HPDE6-E6E7 (cell line): Measurements from ENCODE around the gene FMO5.

Experiments used
- DNase-seq: peaks from one replicate; pipeline ENCODE4 v3.0.0; 2011; ENCODE audit warnings: missing footprints; ENCODE audit errors: extremely low spot score

Gene FMO5, protein sequence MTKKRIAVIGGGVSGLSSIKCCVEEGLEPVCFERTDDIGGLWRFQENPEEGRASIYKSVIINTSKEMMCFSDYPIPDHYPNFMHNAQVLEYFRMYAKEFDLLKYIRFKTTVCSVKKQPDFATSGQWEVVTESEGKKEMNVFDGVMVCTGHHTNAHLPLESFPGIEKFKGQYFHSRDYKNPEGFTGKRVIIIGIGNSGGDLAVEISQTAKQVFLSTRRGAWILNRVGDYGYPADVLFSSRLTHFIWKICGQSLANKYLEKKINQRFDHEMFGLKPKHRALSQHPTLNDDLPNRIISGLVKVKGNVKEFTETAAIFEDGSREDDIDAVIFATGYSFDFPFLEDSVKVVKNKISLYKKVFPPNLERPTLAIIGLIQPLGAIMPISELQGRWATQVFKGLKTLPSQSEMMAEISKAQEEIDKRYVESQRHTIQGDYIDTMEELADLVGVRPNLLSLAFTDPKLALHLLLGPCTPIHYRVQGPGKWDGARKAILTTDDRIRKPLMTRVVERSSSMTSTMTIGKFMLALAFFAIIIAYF

GRCh38 chr1:147225193-147225730 lies at the start of gene FMO5:
FMO5 (minus strand) TSS chr1:147225339; CDS start chr1:147225029, 310 bp downstream.
- DNase-seq, result peak; percentile 46

- peak; percentile 49 for DNase-seq
Observed at GRCh38 chr1:147273409-147274336, 48.5 kb upstream of the FMO5 start.

DNA sequence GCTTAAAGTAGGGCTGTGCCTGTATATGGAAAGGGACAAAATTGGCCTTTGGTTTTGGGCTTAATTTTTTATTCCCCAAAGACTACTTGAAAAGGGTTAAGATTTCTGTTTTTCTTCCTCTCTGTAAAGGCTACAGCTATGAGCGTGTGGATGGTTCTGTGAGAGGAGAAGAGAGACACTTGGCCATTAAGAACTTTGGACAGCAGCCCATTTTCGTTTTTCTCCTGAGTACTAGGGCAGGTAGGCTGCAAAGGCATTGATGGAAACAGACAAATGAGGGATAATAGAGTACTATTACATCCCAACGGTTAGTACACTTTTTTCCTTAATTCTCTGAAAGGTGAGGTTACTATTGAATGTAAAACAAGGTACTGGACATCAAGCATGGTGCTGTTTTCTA lies 46.9 kb upstream of the FMO5 start:
- no peak for DNase-seq

GRCh38 chr1:147270721-147271120 lies 45.6 kb upstream of the FMO5 start:
- no peak for DNase-seq

- DNase-seq, result no peak
Observed at GRCh38 chr1:147267711-147268110, 42.6 kb upstream of the FMO5 start.

GRCh38 chr1:147266381-147266780 lies 41.2 kb upstream of the FMO5 start:
- DNase-seq, result no peak

- DNase-seq, result peak; percentile 31
Observed at GRCh38 chr1:147264158-147264768, 39.1 kb upstream of the FMO5 start.

- DNase-seq, result no peak
Observed at GRCh38 chr1:147260956-147261355, 35.8 kb upstream of the FMO5 start.

DNA sequence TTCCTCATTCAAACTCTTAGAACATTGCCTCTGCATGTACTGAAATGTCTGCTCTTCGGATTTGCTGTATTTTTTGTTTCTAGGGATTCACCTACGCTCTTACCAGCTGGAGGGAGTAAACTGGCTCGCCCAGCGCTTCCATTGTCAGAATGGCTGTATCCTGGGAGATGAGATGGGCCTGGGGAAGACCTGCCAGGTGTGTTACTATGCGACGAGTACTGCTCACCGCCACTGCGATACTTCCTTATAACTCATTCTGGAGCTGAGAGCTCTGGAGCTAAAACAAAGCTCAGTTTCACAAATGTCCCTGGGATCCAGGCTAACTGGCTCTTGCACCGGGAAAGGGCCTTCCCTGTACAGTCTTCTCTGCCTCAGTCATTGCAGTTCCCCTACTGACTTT lies 27.4 kb upstream of the FMO5 start:
- DNase-seq, result no peak

GRCh38 chr1:147247656-147248238 lies 22.6 kb upstream of the FMO5 start:
- DNase-seq, result no peak

GRCh38 chr1:147246910-147247655 lies 21.9 kb upstream of the FMO5 start:
- DNase-seq, result no peak

GRCh38 chr1:147246044-147246690 lies 21.0 kb upstream of the FMO5 start:
- DNase-seq, result no peak

GRCh38 chr1:147245586-147246021 lies 20.5 kb upstream of the FMO5 start:
- no peak for DNase-seq

- DNase-seq, result no peak
Observed at GRCh38 chr1:147245129-147245528, 20.0 kb upstream of the FMO5 start.

GRCh38 chr1:147243841-147244240 lies 18.7 kb upstream of the FMO5 start:
- DNase-seq, result no peak

DNA sequence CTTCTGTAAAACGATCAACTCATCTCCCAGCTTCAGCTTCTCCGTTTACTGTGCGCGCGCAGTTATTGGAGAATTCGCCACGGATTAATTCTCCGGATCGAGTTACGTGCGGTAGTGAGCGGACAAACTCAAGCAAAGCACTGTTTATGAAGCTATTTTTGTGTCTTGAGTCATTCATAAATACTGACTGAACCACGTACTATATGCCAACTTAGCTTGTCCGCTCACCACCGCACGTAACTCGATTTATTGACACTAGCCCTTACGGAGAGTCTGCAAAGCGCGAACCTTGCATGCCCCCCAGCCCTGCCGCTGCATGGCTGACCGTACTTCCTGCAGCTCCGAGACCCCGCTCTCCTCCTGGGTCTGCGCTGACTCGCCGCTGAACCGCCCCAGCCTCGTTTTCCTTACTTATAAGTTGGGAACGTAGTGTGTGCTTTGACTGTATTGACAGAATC lies 18.1 kb upstream of the FMO5 start:
- DNase-seq, result no peak

GRCh38 chr1:147242449-147243227 lies 17.5 kb upstream of the FMO5 start, which contains the start of gene CHD1L:
CHD1L (plus strand) TSS chr1:147242684; CDS start chr1:147242704, 20 bp downstream.
- peak; percentile 87 for DNase-seq

GRCh38 chr1:147241934-147242448 lies 16.9 kb upstream of the FMO5 start:
- DNase-seq, result no peak
